Upper lobe of left lung (tissue), 6 donors: ENCODE measurements around the gene PKD2L1. TPM values are rescaled to one million over a fixed set of nuclear protein-coding genes. Genes with fewer than 3 reads are reported as not detected.

ENCODE experiments used
- ATAC-seq, 2 donors: fragments of 200-7000 bp; cut with Tn5 transposase; one replicate each; pipeline ENCODE4 v1.9.1; 2022; ENCODE audit warnings: mild to moderate bottlenecking in 2 of 2, moderate library complexity in 2 of 2; ENCODE audit not compliant: low FRiP score in 2 of 2
- DNase-seq, 2 donors: peaks; one replicate each; pipeline ENCODE4 v3.0.0-alpha.2; 2019 to 2020
- H3K27ac ChIP-seq, 4 donors: fragments of 200-600 bp; sonication (generic); one replicate each; pipeline ENCODE4 v1.5.1; 2016 to 2019
- H3K27me3 ChIP-seq, 4 donors: fragments of 200-600 bp; sonication (generic); one replicate each; pipeline ENCODE4 v1.5.1; 2017 to 2019
- H3K36me3 ChIP-seq, 4 donors: fragments of 200-600 bp; sonication (generic); one replicate each; pipeline ENCODE4 v1.5.1; 2016 to 2019
- H3K4me1 ChIP-seq, 4 donors: fragments of 200-600 bp; sonication (generic); one replicate each; pipeline ENCODE4 v1.5.1; 2018 to 2019
- H3K4me3 ChIP-seq, 4 donors: fragments of 200-600 bp; sonication (generic); one replicate each; pipeline ENCODE4 v1.5.1; 2017 to 2019; ENCODE audit warnings: mild to moderate bottlenecking in 2 of 4, moderate library complexity in 1 of 4
- H3K9me3 ChIP-seq, 4 donors: fragments of 200-600 bp; sonication (generic); one replicate each; pipeline ENCODE4 v1.5.1; 2018 to 2019
- EP300 ChIP-seq, 4 donors: sonication (generic); formaldehyde crosslinking; IDR thresholded peaks; one replicate each; pipeline ENCODE4 v1.5.1; 2017; ENCODE audit warnings: antibody characterized with exemption in 4 of 4, control low read depth in 2 of 4
- POLR2A ChIP-seq, 4 donors: fragments of 450-650 bp; IDR thresholded peaks; one replicate each; pipeline ENCODE4 v1.5.1; 2016 to 2017; ENCODE audit warnings: antibody characterized with exemption in 4 of 4, mild to moderate bottlenecking in 2 of 4
- POLR2AphosphoS5 ChIP-seq, 2 donors: sonication (generic); formaldehyde crosslinking; IDR thresholded peaks; one replicate each; pipeline ENCODE4 v1.5.1; 2017; ENCODE audit warnings: antibody characterized with exemption in 2 of 2
- WGBS, 2 donors: methylation state at CpG; one replicate each; pipeline ENCODE4 v1.1.5; 2017 to 2018; 5-methylcytosine and 5-hydroxymethylcytosine counted together
- small RNA-seq, 4 donors: library from RNA; depleted of rRNA; stranded (forward); fragments of <200 nt; gene quantifications; one replicate each; pipeline ENCODE3, GENCODE V24; 2016
- total RNA-seq, 6 donors: library from RNA; depleted of rRNA in 4 of 6; stranded (reverse); fragments of >200 nt in 4 of 6; gene quantifications; one replicate each; pipeline versions ENCODE4 v1.1.0 to v1.2.1, GENCODE V29; 2016 to 2021
- TF ChIP-seq, protein P1 (sequence below), 6 experiments: fragments of 450-650 bp in 4 of 6; fragments of 200-600 bp in 2 of 6; sonication (generic) in 2 of 6; IDR thresholded peaks; one replicate each; pipeline ENCODE4 v1.5.1; 2016 to 2019; ENCODE audit warnings: antibody characterized with exemption in 6 of 6
- donor health status: DM: no; HTN: no; CAD: no; lungs with moderate emphysema.
- donor health status: DM: no; HTN: yes; CAD: no; lungs with severe emphysema.

The PKD2L1 gene
- total RNA-seq, 6 donors from 2014 or later, result 0.61 to 8.4 (median 2.0) TPM

DNA sequence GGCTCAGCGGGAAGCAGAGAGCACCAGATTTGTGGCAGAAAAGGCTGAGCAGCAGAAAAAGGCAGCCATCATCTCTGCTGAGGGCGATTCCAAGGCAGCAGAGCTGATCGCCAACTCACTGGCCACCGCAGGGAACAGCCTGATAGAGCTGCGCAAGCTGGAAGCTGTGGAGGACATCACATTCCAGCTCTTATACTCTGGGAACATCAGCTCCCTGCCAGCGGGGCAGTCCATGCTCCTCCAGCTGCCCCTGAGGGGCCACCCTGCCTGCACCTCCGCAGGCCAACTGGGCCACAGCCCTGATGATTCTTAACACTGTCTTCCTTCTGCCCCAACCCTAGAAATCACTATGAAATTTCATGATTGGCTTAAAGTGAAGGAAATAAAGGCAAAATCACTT, 81.2 kb downstream of the PKD2L1 start:
- ATAC-seq (no peak), DNase-seq (no peak)
- Histone ChIP-seq H3K4me1 (no peaks in the 10 kb centered on the region), H3K4me3 (no peak overlapping the region), H3K9me3 (no peaks in the 10 kb centered on the region), H3K27ac (no peak overlapping the region), H3K27me3 (no peaks in the 10 kb centered on the region), H3K36me3 (peaks cover 43 to 95% (median 65%) of the 10 kb centered on the region in 4 donors)
- WGBS, 2 donors, result 96 to 98% methylated on average over 7 of the region's 7 CpGs
- TF ChIP-seq EP300 (IDR thresholded peaks at IDR 0.05), result no peak
- no peak for TF ChIP-seq POLR2A (IDR thresholded peaks at IDR 0.05)
- TF ChIP-seq, protein P1, sequence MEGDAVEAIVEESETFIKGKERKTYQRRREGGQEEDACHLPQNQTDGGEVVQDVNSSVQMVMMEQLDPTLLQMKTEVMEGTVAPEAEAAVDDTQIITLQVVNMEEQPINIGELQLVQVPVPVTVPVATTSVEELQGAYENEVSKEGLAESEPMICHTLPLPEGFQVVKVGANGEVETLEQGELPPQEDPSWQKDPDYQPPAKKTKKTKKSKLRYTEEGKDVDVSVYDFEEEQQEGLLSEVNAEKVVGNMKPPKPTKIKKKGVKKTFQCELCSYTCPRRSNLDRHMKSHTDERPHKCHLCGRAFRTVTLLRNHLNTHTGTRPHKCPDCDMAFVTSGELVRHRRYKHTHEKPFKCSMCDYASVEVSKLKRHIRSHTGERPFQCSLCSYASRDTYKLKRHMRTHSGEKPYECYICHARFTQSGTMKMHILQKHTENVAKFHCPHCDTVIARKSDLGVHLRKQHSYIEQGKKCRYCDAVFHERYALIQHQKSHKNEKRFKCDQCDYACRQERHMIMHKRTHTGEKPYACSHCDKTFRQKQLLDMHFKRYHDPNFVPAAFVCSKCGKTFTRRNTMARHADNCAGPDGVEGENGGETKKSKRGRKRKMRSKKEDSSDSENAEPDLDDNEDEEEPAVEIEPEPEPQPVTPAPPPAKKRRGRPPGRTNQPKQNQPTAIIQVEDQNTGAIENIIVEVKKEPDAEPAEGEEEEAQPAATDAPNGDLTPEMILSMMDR (IDR thresholded peaks at IDR 0.05), result no peak
- no peak for TF ChIP-seq POLR2AphosphoS5 (IDR thresholded peaks at IDR 0.05)

DNA sequence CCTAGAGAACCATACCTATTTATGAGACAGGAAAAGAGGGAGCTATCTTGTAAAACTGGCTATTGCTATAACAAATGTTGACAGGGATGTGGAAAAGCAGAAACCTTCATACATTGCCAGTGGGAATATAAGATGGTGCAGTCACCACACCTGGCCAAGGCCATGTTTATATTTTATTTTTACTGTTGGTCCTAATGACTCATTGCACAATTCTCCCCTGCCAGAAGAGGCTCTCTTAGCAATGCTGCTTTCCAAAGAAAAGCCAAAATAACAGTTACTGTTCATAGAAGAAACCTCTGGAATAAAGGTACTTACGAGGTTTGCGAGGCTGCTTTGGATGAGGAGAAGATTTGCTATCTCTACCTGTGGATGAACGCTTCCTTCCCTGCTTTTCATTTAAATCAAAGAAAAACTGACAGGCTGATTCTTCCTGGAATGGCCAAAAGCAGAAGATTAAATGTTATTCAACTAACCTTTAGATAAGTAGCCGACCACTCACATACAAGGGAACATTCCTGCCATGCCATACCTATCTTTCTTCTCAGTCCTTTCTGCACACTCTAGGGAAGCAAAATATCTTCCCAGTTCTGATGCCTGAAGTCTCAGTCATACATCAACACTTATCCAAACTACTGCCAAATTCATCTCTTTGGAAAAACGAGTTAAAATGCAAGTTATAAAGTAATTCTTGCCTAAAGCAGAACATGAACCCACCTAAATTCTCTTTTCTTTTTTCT, 84.4 kb downstream of the PKD2L1 start:
- ATAC-seq (no peak), DNase-seq (no peak)
- H3K27me3 ChIP-seq, result no peaks in the 10 kb centered on the region
- WGBS, 2 donors, result 88 to 89% methylated on average over 5 of the region's 5 CpGs
- H3K36me3 ChIP-seq, result peaks cover 37 to 94% (median 59%) of the 10 kb centered on the region in 4 donors
- H3K9me3 ChIP-seq, result no peaks in the 10 kb centered on the region
- TF ChIP-seq POLR2AphosphoS5 (IDR thresholded peaks at IDR 0.05) (no peak), POLR2A (IDR thresholded peaks at IDR 0.05) (no peak), EP300 (IDR thresholded peaks at IDR 0.05) (no peak)
- TF ChIP-seq, protein P1 (IDR thresholded peaks at IDR 0.05), result no peak
- H3K4me3 ChIP-seq, result no peak overlapping the region
- no peaks in the 10 kb centered on the region for H3K4me1 ChIP-seq
- H3K27ac ChIP-seq, result no peak overlapping the region

DNA sequence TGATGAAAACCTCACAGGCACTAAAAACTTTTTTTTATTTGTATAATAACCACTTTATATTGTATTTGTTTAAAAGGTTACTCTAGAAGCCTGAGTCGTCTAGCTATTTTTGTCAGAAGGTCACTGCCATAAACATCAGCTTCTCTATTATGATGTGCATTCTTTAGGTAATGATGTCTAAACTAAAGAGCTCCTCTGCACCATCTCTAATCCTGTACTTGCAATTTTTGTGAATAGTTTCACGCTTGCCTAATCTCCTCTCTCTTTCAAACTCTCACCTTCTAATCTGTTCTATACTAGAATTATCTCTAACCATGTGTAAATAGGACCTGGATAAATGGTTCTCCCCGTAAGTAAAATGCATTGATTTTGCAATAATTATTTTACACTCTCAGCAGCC, 90.2 kb downstream of the PKD2L1 start:
- Histone ChIP-seq H3K27me3 (no peaks in the 10 kb centered on the region), H3K27ac (no peak overlapping the region), H3K9me3 (no peaks in the 10 kb centered on the region), H3K36me3 (peaks cover 13 to 92% (median 54%) of the 10 kb centered on the region in 4 donors), H3K4me1 (no peaks in the 10 kb centered on the region), H3K4me3 (no peak overlapping the region)
- no peak for ATAC-seq
- DNase-seq, result no peak
- WGBS, 2 donors, result 86 to 88% methylated on average over 3 of the region's 3 CpGs
- TF ChIP-seq EP300 (IDR thresholded peaks at IDR 0.05), result no peak
- TF ChIP-seq, protein P1 (IDR thresholded peaks at IDR 0.05), result no peak
- TF ChIP-seq POLR2AphosphoS5 (IDR thresholded peaks at IDR 0.05), result no peak
- no peak for TF ChIP-seq POLR2A (IDR thresholded peaks at IDR 0.05)

DNA sequence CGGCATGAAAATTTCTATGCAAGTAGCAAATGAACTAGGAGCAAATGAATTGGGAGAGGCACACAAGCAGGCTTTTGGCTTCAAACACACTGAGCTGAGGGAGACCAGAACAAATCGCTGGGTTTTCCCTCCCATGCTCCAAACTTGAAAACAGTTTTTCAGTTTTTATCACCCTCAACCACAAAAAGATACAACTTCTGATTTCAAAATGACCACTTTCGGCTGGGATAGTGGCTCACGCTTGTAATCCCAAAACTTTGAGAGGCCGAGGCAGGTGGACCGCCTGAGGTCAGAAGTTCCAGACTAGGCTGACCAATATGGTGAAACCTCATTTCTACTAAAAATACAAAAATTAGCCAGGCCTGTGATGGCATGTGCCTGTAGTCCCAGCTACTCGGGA, 91.6 kb downstream of the PKD2L1 start:
- WGBS, 2 donors, result 91 to 92% methylated on average over 7 of the region's 7 CpGs
- H3K36me3 ChIP-seq, result peaks cover 9 to 90% (median 51%) of the 10 kb centered on the region in 4 donors

More for the DNA sequence above, 91.6 kb downstream of the PKD2L1 start:
- Histone ChIP-seq H3K9me3 (no peaks in the 10 kb centered on the region), H3K27ac (no peak overlapping the region), H3K27me3 (no peaks in the 10 kb centered on the region), H3K4me1 (no peaks in the 10 kb centered on the region), H3K4me3 (no peak overlapping the region)
- ATAC-seq, result no peak
- DNase-seq, result no peak
- TF ChIP-seq POLR2A (IDR thresholded peaks at IDR 0.05), result no peak
- no peak for TF ChIP-seq EP300 (IDR thresholded peaks at IDR 0.05)

Small RNAs within 50 kb of the gene (small RNA-seq; reads per million reads assigned to genes)
- 0 reads per million in 4 donors for gene RNU6-422P

Other genes starting within 250 kb of the PKD2L1 start
- not detected for gene CPN1, start 248.4 kb downstream of the PKD2L1 start, total RNA-seq
- 10 to 100 TPM in 5 of 6 donors, 1 to 10 TPM in 1; 9.4 to 40.7 (median 24.4) TPM for gene ERLIN1, start 144.2 kb downstream of the PKD2L1 start, total RNA-seq
- 10 to 100 TPM in 4 of 6 donors, 1 to 10 TPM in 2; 8.8 to 27.3 (median 18.7) TPM for gene CHUK, start 100.6 kb downstream of the PKD2L1 start, total RNA-seq
- gene CWF19L1, start 62.6 kb downstream of the PKD2L1 start, total RNA-seq, result 10 to 100 TPM; 15.2 to 46.1 (median 23.3) TPM
- gene BLOC1S2, start 43.5 kb downstream of the PKD2L1 start, total RNA-seq, result 10 to 100 TPM; 25.1 to 51.2 (median 38.5) TPM
- 100 to 1,000 TPM; 108 to 464 (median 251) TPM for gene SCD, start 17.0 kb upstream of the PKD2L1 start, total RNA-seq
- gene WNT8B, start 132.8 kb upstream of the PKD2L1 start, total RNA-seq, result under 1 TPM in 1 of 6 donors, not detected in 5; 0.17 TPM
- gene SEC31B, start 189.6 kb upstream of the PKD2L1 start, total RNA-seq, result 10 to 100 TPM in 3 of 6 donors, 1 to 10 TPM in 3; 3.6 to 43.0 (median 10.3) TPM
- 100 to 1,000 TPM; 110 to 152 (median 137) TPM for gene NDUFB8, start 199.6 kb upstream of the PKD2L1 start, total RNA-seq
- gene HIF1AN, start 205.7 kb upstream of the PKD2L1 start, total RNA-seq, result 10 to 100 TPM in 4 of 6 donors, 1 to 10 TPM in 2; 7.2 to 34.6 (median 18.4) TPM